Measurements from ENCODE around the gene CLK1.

Gene CLK1

DNA sequence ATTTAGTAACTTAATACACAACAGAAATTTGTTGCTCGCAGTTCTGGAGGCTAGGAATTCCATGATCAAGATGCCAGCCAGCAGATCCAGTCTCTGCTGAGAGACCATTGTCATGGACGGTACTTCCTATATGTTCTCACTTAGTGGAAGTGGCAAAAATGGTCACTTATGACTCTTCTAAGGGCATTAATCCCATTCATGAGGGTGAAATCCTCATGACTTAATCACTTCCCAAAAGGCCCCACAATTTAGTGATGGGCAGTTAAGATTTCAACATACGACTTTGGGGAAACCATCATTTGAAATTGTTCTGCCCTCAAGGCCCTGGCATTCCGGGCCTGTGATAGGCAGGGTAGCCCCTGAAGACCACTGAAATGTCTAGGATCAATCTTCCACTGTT is 29.8 kb downstream of the CLK1 start:
- Histone ChIP-seq H3K4me2 (ENCODE audit: low read depth, low read length, poor library complexity, severe bottlenecking) (no peak overlapping the region), H3K27me3 (ENCODE audit: insufficient read depth, low read length, poor library complexity, severe bottlenecking) (no peaks in the 10 kb centered on the region), H3K9me2 (replicated peaks; ENCODE audit: low read depth, low read length) (no peaks in the 10 kb centered on the region), H3K4me1 (ENCODE audit: insufficient read depth, low read length, poor library complexity, severe bottlenecking) (no peaks in the 10 kb centered on the region), H3F3A (ENCODE audit: low read depth) (no peaks in the 10 kb centered on the region), H4K20me1 (ENCODE audit: insufficient read depth, low read length, poor library complexity, severe bottlenecking) (no peaks in the 10 kb centered on the region), H3K36me3 (ENCODE audit: insufficient read depth, low read length) (no peaks in the 10 kb centered on the region), H3K79me2 (ENCODE audit: insufficient read depth, low read length) (no peaks in the 10 kb centered on the region), H3K4me3 (ENCODE audit: low read length, poor library complexity, severe bottlenecking) (no peak overlapping the region), H2AFZ (ENCODE audit: low read length) (no peak overlapping the region), H3K9me3 (ENCODE audit: insufficient read depth, low read depth, low read length) (peaks cover 4% of the 10 kb centered on the region; the same call in 1 of the 2 replicates), H3K9ac (ENCODE audit: low read depth, low read length, poor library complexity, severe bottlenecking) (no peak overlapping the region)
- TF ChIP-seq EZH2phosphoT487 (IDR thresholded peaks at IDR 0.05; ENCODE audit: borderline replicate concordance), result no peak
- TF ChIP-seq, protein P1, sequence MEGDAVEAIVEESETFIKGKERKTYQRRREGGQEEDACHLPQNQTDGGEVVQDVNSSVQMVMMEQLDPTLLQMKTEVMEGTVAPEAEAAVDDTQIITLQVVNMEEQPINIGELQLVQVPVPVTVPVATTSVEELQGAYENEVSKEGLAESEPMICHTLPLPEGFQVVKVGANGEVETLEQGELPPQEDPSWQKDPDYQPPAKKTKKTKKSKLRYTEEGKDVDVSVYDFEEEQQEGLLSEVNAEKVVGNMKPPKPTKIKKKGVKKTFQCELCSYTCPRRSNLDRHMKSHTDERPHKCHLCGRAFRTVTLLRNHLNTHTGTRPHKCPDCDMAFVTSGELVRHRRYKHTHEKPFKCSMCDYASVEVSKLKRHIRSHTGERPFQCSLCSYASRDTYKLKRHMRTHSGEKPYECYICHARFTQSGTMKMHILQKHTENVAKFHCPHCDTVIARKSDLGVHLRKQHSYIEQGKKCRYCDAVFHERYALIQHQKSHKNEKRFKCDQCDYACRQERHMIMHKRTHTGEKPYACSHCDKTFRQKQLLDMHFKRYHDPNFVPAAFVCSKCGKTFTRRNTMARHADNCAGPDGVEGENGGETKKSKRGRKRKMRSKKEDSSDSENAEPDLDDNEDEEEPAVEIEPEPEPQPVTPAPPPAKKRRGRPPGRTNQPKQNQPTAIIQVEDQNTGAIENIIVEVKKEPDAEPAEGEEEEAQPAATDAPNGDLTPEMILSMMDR (conservative IDR thresholded peaks at IDR 0.05; ENCODE audit: low read length), result no peak

DNA sequence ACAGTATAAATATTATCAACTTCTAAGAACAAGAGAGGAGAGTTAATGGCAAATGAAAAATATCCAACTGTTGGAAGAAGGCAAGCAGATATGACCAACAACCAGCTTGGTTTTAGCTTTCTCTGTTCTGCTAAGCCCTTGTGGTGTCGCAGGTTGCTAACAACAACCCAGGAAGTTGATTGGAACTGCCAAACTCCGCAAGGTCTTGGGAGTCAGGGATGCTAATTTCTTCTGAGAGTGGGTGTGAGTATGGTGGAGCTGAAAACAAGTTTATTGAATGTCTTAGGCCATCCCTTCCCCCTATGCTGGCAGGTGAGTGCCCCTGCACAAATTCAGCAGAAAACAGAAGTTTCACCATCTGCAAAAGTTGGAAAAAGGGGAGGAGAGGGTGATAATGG is 35.2 kb downstream of the CLK1 start:
- Histone ChIP-seq H3K9ac (ENCODE audit: low read depth, low read length, poor library complexity, severe bottlenecking) (no peak overlapping the region), H3K4me2 (ENCODE audit: low read depth, low read length, poor library complexity, severe bottlenecking) (no peak overlapping the region), H3K9me3 (ENCODE audit: insufficient read depth, low read depth, low read length) (no peaks in the 10 kb centered on the region), H4K20me1 (ENCODE audit: insufficient read depth, low read length, poor library complexity, severe bottlenecking) (no peaks in the 10 kb centered on the region), H3K4me1 (ENCODE audit: insufficient read depth, low read length, poor library complexity, severe bottlenecking) (no peaks in the 10 kb centered on the region), H2AFZ (ENCODE audit: low read length) (no peak overlapping the region), H3K4me3 (ENCODE audit: low read length, poor library complexity, severe bottlenecking) (no peak overlapping the region), H3F3A (ENCODE audit: low read depth) (no peaks in the 10 kb centered on the region), H3K27me3 (ENCODE audit: insufficient read depth, low read length, poor library complexity, severe bottlenecking) (no peaks in the 10 kb centered on the region), H3K79me2 (ENCODE audit: insufficient read depth, low read length) (no peaks in the 10 kb centered on the region), H3K9me2 (replicated peaks; ENCODE audit: low read depth, low read length) (no peaks in the 10 kb centered on the region), H3K36me3 (ENCODE audit: insufficient read depth, low read length) (0 out of 2 replicates have a peak, but pooled peaks cover 2% of the 10 kb centered on the region)
- TF ChIP-seq EZH2phosphoT487 (IDR thresholded peaks at IDR 0.05; ENCODE audit: borderline replicate concordance), result no peak
- TF ChIP-seq, protein P1 (conservative IDR thresholded peaks at IDR 0.05; ENCODE audit: low read length), result no peak

DNA sequence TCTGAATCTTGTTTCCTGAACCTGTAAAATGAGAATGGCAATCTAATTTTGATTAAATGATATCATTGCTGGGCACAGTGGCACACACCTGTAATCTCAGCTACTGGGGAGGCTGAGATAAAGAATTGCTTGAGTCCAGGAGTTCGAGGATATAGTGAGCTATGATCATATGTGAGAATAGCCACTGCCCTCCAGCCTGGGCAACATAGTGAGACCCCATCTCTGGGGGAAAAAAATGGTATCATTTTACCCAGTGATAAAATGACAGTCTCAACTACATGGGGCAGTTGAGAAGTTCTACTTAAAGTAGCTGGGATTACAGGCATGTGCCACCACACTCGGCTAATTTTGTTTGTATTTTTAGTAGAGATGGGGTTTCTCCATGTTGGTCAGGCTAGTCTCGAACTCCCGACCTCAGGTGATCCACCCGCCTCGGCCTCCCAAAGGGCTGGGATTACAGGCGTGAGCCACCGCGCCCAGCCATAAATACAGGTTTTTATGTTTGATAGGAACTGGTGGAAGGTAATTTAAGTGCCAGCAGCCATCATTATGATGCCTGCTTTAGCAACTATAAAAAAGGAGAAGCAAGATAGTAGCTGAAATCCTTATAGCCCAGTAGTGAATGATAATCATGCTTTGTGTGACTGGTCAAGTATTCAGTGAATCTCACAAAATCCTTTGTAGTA is 35.7 kb downstream of the CLK1 start:
- H2AFZ ChIP-seq (ENCODE audit: low read length), result no peak overlapping the region
- no peak overlapping the region for H3K4me3 ChIP-seq (ENCODE audit: low read length, poor library complexity, severe bottlenecking)
- no peaks in the 10 kb centered on the region for H4K20me1 ChIP-seq (ENCODE audit: insufficient read depth, low read length, poor library complexity, severe bottlenecking)
- no peak overlapping the region for H3K9ac ChIP-seq (ENCODE audit: low read depth, low read length, poor library complexity, severe bottlenecking)
- H3F3A ChIP-seq (ENCODE audit: low read depth), result no peaks in the 10 kb centered on the region
- H3K36me3 ChIP-seq (ENCODE audit: insufficient read depth, low read length), result peaks cover 8% of the 10 kb centered on the region; the same call in 1 of the 2 replicates
- no peaks in the 10 kb centered on the region for H3K9me3 ChIP-seq (ENCODE audit: insufficient read depth, low read depth, low read length)
- H3K79me2 ChIP-seq (ENCODE audit: insufficient read depth, low read length), result no peaks in the 10 kb centered on the region
- TF ChIP-seq EZH2phosphoT487 (IDR thresholded peaks at IDR 0.05; ENCODE audit: borderline replicate concordance), result no peak
- TF ChIP-seq, protein P1 (conservative IDR thresholded peaks at IDR 0.05; ENCODE audit: low read length), result no peak
- H3K4me1 ChIP-seq (ENCODE audit: insufficient read depth, low read length, poor library complexity, severe bottlenecking), result no peaks in the 10 kb centered on the region
- H3K27me3 ChIP-seq (ENCODE audit: insufficient read depth, low read length, poor library complexity, severe bottlenecking), result no peaks in the 10 kb centered on the region
- H3K4me2 ChIP-seq (ENCODE audit: low read depth, low read length, poor library complexity, severe bottlenecking), result no peak overlapping the region
- H3K9me2 ChIP-seq (replicated peaks; ENCODE audit: low read depth, low read length), result no peaks in the 10 kb centered on the region

Measured in Loucy (cell line).